NCI-H748 (cell line): ENCODE measurements around the gene GNB2.

ENCODE experiments used
- DNase-seq: peaks from one replicate; lab custom pipeline; 2025; ENCODE audit not compliant: unreplicated experiment; lab: John Stamatoyannopoulos, UW

Gene GNB2

DNA sequence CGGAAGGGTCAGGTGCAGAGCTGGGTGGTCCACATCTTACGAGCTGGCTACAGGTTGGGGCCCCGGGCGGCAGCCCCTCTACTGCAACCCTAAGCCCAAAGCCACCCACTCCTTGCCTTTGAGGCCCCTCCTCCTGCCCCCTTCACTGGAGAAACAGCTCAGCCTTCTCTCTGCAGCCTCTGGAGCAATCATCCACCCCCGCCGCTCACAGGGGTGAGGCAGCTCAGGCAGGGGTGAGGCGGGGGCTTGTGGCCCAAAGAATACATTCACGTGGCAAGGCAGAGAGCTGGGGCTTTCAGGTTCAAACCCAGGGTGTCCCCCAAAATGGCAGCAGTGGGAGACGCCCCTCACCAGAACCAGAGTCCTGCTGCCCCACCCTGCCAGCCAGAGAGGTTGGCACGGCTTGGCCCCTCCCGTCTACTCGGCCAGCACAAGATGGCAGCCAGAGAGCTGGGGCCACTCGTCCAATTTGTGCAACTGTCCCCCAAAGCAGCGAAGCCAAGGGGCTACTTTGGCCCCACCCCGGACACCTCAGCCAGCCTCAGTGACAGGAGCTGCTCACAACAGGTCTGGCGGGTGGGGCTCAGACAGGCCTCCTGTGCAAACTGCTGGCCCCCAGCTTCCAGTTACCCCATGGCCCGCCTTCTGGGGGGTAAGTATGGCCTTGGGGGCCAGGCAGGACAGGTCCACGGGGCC lies 7.2 kb downstream of the GNB2 start:
- no peak for DNase-seq

DNA sequence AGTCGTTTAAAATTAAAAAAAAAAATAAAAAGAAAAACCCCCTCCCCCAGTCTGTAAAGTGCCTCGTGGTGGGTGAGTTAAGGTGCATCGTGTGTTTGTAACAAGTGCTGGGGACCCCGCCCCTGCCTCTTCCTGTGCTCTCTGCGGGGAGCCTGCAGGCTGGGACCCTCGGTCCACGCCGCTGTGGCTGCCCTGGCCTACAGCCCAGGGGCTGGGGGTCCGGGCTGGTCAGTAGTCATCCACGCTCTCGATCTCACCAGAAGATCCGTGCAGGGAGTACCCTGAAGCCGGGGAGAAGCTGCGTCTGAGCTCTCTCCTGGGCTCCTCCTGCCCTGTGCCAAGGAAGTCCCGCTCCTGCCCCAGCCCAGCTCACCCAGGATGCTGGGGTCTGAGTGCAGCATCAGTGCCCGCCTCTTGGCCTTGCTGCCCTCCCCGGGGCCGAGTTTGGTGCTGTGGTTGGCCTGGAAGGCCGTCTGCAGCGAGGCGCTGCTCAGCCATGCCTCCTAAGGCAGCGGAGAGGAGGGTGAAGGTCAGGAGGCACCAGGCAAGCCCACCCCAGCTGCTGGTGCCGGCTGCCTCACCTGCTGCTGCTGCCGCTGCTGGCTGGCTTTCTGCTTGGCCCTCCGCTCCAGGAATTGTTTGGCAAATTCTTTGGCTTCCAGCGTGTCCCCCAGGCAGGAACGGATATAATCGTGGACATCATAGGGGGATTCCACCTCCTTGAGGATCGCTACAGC lies 8.1 kb downstream of the GNB2 start:
- DNase-seq: no peak

DNA sequence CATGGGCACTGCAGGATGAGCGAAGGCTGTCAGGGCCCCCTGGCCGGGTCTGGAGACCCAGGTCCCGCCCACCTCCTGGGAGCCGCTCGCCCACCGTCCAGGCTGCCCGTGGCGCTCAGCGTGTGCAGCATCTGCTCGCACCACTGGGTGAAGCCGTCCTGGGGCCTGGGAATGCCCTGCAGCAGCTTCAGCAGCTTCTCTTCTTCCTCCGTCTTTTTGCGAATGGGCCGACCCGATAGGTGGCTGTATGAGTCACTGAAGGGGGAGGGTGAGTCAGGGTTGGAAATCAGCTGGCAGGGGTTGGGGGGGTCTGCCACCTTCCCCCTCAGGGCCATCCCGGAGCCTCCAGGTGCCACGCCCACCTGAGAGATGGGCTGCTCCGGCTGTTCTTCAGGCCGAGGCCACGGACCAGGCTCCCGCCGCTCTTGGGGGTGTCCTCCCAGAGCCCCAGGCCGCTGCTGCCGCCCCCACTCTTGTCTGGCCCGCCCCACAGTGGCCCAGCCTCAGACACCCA lies 8.7 kb downstream of the GNB2 start:
- no peak for DNase-seq

DNA sequence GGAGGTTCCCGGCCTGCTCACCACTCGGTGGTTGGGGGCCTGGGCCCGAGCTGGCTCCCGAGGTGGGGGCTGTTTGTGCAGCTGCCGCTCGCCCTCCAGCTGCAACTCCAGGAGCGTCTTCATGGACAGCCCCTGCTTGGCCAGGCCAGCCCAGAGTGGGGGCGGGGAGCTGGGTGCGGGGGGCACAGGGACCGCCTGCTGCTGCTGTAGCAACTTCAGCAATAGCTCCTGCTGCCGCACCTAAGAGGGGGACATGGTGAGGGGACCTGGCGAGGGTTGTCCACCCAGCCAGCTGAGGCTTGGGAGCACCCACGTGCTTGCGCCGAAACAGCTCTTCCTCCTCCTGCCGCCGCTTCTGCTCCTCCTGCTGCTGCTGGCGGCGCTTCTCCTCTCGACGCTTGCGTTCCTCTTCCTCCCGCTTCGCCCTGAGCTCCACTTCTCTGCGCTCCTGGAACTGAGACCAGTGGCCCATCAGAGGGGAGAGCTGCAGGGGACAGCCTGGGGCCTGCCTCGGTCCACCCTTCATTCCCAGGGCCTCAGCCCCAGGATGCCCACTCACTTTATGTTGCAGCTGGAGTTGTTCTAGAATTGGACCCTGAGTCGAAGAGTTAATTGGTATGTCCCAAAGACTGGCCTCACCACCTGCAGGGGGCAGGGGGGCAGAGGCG lies 9.6 kb downstream of the GNB2 start:
- DNase-seq: no peak

DNA sequence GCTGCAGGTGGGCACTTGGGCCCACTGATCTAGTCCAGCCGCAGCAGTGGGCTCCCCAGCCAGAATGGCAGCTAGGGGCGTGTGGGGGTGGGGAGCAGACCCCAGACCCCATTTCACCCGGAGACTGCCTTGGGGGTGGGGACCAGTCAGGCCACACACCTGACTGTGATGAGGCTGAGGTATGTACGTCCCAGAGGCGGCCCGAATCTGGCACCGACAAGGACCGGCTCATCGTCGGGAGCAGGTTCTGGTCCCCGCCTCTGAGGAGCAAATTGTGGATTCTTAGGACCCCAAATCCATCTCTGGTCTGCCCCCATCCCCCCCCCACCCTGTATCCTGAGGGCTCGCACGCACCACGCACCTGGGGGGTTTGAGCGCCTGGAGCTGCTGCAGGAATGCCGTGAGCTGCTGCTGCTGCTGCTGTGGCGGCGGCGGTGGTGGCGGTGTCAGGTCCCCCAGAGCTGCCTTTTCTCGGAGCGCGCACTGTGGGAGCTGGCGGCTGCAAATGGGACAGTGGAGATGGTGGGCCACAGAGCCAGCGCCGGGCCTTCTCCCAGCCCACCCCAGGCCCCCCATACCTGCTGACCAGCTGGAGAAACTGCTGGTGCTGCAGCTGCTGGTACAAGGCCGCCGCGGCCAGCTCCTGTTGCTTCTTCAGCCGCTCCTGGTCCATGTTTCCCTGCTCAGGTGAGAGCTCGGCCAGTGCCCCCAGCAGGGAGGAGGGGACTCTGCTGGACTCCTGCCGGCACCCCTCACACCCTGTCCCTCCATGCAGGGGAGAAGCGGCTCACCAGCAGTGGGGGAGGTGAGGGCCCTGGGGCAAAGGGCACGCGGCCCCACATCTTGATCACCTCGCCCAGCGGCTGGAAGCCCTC lies 10.4 kb downstream of the GNB2 start:
- DNase-seq: no peak

DNA sequence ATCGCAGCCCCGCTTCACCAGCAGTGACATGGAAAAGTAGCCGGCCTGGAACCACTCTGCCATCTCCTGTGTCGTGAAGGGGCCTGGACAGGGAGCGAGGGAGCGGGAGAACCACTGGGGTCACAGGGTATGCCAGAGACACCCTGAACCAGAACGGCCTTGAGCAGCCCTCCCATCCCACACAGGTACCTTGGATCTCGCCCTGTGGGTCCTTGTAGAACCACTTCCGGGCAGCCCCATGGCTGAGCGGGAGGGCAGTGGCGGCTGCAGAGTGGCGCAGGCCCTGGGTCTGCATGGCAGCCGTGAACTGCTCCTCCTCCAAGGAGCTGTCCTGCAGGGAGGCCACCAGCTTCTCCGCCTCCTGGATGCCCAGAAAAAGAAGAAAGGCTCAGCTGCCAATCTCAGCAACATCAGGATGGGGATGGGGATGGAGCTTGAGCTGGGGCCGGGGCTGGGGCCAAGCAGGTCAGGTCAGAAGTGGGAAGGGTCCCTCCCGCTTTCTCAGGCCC lies 11.0 kb downstream of the GNB2 start:
- no peak for DNase-seq

DNA sequence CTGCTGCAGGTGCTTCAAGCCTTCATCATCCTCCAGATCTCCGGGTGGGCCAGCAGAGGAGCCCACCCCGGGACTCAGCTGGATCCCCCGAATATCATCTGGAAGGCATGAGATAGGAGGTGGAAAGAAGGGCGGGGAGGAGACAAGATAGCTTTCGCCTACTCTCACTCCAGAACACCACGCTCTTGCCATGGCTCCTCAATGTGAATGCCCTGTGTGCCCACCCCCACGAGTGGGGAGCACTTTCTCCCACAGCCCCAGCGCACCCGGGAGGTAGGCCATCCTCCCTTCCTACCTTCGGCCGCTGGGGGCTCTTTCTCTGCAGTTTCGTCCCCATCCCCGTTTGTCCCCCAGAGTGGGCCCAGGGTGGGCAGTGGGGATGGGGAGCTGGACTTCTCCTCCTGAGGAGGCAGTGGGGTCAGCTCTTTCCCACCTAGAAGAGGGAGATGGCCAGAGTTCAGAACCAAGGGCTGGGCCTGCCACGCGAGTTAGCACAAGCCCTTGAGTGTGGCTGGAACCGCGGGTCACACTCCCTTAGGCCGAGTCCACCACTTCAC lies 11.6 kb downstream of the GNB2 start:
- no peak for DNase-seq

DNA sequence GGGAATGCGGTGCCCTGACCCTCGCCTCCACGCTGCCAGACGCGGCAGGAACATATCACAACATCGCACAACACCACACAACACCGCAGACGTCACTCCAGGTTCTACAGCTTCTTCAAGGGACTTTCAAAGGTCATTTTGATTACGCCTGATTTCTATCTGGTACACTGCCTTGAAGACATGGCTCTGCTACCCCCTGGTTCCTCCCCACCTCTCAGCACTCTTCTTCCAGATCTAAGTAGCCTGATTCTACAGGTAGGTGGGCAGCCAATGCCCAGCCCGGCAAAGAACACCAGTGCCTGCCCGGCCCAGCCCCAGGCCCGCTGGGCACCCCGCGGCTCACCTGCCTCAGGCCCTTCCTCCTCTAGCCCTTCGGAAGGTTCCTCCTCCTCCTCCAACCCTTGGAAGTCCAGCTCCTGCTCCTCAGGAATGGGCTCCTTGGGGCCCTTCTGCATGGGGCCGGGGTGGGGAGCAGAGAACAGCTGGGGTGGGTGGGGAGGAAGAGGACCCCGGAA lies 12.1 kb downstream of the GNB2 start:
- DNase-seq: no peak

DNA sequence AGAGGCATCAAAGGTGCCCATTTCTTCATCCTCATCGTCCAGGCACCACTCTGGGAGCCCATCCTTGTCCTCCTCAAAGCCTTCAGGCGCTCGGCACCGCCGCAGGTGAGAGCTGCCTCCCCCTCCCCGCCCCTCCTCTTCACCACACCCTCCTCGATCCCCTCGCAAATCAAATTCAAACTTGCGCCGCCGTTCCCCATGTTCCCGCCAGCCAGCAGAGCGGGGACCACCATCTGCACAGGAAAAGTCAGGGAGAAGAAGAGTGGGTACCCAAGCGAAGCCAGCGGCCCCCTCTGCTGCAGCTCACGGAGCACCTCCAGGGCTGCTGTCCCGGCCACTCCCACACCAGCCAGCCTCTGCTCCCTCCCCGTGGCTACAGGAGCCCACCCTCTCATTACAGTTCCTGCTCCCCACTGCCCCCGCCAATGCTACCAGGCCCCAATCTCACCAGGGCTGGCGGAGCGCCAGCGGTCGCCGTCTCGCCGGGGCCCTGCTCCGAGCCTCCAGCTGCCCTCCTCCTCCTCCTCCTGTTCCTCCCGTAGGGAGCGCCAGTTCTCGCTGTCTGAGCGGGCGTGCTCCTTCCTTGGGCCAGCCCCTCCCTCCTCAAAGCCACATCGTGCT lies 12.8 kb downstream of the GNB2 start:
- no peak for DNase-seq

DNA sequence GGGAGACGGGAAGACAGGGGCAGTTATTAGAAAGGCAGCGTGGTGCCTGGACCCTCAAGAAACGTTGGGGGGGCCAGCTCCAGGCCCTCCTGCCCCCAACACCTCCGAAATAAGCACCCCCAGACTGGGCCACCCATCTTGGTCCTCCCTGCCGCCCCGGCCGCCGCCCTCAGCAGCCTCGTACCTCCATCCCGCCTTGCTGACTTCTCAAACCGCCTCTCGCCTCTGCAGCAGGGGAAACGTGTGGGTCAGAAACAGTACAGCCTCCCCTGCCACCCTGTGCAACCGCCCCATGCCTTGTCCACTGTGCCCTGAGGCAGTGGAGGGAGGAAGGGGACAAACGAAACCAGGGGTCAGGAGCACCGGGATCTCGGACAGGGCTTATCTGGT lies 13.3 kb downstream of the GNB2 start:
- DNase-seq: no peak

DNA sequence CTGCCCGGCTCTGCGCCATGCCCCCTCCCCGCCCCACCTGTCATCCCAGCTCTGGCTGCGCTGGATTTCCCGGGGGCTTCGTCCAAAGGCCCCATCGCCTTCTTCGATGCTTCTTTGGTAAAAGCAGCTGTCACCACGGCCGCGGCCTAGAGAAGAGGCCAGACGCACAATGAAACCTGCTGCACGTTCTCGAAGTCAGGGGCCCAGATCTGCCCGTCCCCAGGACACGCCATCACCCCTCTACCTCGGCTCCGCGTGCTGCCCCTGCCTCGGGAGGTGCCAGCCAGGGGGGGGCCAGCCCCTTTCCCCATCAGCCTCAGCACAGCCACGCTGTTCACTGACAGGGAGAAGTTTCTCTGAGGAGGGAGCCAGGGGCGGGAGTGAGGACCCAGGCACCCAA lies 13.7 kb downstream of the GNB2 start:
- no peak for DNase-seq

DNA sequence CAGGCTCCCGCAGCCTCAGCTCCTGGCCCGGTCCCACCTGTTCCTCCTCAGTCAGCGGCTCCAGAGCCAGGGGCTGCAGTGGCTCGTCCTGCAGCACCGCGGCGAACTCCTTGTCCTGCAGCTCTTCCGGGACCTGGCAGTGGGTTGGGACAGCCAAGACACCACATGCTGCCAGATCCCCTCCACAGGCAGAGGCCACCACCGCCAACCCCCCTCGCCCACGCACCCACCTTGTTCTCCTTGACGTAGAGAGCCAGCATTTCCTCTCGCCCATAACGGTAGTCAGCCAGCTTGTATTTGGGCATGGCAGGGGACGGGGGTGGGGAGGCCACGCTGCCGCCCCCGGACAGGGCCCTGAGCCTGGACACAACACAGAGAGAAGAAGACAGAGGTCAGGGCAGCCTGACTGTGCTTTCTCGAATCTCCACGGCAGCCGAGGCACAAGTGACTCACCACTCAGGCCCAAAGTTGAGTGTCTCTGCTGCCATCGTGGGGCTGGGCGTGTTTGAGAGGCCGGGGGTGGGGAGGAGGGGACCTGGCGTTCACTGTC lies 14.3 kb downstream of the GNB2 start:
- DNase-seq: no peak

DNA sequence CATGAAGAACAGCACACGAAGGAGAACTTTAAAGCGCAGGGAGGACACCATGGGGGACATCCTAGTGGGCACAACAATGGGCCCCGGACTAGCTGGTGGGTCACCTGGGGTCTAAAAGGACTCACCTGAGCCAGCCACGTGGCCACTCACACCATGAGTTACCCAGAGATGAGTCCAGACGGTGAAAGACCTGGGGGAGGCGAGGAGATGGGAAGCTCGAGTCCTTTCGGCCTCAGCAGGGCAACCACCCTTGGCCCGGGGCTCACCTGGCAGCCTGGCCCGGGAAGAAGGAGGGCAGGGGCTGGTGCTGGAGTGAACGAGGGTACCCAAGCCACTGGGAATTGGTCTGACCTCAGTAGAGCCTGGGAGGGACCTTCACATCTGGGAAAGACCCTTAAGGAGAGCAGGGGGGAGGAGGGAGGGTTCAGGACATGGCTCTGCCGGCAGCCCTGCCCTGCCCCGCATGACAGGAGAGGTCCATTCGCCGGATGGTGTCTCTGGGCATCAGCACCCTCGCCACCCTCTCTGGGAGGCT lies 14.9 kb downstream of the GNB2 start:
- no peak for DNase-seq

DNA sequence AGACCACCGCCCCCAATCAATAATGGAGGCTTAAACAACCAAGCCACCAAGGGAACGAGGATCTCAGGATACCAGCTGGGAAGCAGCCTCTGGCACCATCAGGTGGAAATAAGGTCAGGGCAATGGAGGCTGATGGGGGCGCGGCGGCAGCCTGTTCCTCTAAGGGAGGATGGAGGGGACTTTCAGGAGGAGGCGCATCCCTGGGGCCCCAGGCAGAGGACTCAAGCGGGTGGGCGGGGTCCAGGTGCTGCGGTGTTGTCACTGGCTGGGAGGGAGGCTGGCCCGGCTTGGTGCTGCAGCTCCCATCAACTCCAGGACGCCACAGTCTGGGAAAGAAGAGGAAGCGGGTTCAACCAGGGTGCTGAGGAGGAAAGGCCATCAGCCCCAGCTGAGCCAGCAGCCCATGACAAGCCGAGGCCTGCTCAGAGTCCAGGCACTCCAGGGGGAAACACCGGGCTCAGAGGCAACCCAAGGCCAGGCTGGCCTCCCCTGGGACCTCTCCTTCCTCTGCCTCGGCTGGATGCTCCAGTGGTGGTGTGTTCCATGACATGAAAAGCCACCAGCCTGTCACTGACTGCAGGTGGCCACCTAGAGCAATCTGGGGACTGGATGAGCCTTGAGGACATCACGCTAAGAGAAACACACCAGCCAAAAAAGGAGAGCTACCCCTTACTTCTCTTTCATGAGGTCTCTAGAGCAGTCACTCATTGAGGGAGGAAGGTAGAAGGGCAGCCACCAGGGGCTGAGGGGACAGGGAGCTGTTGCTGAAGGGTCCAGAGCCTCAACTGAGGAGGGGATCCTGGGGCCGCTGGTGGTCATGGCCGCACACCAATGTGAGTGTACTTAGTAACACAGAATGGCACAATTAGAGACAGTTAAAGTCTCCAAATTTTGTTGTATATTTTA lies 15.9 kb downstream of the GNB2 start:
- no peak for DNase-seq

DNA sequence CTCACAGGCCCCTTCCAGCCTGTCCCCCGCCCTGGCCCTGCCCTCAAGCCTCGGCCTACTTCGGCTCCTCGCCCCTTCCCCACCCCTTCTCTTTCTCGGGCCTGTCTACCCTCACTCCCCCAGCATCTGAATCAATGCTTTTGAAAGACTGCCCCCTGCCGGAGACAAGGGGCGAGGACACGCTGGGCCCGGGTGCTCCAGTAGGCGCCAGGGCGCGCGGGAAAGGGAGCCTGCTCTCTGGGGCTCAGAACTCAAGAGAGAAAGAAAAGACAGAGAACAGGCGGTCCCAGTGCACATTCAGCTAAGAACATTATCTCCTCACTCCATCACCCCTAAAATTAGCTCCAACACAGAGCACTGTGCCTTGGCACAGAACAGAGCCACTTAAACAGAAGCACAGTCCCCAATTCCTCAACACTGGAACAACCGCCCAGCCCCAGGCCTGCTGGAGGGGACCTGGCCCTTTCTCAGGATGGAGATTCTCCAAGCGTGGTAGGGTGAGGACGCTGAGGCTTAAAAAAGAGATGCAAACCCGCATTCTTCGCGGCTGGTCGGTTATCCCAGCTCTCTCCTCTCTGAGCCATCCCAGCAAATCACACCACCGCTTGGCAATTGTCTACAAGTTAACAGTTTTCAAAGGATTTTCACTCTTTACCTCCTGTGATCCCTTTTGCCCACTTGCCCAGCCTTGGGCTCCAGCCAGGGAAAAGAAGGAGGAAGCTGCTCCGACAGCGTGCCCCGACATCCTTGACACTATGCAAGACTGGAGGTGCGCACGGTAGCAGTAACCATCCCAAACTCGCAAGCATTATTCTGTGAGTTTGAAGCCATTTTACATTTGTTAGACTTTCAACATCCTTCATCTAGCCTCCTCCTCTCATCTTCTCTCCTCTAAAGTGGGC lies 18.4 kb downstream of the GNB2 start:
- DNase-seq: peak; percentile 71

DNA sequence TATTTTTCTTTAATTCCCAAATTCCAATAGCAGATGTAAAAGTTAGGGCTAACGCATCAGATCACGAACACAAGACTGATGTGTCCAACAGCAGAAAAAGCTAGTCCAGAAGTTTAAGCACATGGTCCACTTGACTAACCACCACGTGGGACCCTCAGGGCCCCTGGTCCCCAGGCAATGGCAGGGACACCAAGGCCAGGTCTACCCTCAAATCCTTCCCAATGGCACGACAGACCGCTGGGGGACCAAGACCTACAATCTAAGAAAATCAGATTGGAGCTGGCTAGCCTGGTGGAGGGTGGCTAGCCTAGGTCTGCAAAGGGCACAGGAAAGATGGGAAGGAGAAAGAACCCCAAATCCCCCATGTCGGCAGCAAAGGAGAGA lies 19.0 kb downstream of the GNB2 start:
- no peak for DNase-seq

DNA sequence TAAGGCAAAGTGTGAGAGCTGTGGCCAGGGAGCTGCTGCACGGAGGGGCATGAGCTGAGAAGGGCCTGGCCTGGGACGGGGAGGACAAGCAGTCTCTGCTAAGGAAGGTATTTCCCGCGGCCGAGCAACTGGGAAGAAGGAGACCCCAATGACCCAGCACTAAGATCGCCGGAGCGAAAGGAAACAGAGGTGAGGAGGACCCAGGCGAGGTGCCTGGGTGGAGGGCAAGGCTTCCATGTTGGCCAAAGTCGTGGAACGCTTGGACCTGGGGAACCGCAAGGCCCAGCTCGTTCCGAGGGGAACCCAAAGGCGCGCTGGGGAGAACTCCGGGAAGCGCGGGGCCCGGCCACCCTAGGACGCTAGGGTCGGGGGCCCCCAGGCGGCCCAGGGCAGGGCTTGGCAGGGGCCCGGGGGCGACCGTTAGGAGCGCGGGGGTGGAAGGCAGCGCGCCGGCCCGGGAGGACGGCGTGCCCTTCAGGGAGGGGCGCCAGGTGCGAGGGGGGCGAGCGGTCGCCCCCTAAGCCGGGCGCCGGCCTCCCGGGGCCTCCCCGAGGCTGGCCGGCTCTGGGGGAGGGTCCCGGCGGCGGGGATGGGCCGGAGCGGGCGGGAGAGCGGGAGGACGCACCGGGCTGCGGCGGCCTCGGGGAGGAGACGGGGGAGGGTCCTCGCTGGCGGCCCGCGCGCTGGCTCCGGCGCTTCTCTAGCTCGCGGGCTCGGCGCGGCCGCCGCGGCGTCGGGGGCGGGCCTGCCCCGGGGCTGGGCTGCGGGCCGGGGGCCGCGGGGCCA lies 20.0 kb downstream of the GNB2 start:
- peak; percentile 56 for DNase-seq
